Erythroblast (primary cell): Measurements from ENCODE around the gene TRAF1.

ENCODE experiments used
- GATA1 ChIP-seq: IDR thresholded peaks from 2 replicates; pipeline ENCODE4 v1.6.1; 2011; ENCODE audit warnings: low read depth, mild to moderate bottlenecking, control low read depth, low read length, moderate library complexity
- POLR2A ChIP-seq: IDR thresholded peaks from 2 replicates; pipeline ENCODE4 v1.6.1; 2011; ENCODE audit warnings: mild to moderate bottlenecking, low read length

DNA sequence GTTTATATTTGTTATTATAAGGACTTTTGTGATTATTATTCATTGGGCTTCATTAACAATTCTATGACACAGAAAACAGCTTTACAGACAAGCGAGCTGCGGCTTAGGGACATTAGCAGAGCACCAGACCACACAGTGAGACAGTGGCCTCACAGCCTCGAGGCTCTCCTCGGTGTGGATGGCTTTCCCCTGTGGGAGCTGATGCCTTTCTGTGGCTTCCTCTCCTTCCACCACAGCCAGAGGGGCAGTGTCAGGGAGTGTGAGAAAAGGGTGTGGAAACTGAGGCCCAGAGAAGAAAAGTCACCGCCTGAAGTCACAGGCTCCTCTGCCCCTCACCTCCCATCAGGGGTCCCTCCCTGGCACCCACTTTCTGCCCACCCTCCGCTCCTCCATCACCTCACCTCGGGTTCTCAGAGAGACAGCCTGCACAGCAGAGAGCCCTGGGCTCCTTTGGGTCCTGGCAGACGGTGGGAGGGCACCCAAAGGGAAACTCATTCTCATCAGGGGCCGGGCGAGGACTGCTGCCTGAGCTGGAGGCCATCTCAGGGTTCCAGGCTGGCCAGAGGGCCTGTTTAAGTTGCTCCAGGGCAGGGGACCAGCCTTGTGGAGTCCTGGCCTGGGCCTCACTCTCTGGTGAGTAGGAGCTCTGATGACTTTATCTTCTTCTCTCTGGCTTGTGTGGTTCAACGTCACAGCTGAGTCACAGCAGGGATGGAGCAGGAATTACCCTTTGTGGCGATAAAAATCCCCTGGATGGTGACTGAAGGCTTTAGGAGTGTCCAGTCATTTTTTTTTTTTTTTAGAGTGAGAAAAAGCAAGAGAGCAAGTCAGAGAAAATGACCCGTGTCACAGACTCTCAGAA, 830 bp downstream of the TRAF1 start:
- TF ChIP-seq POLR2A (no peak), GATA1 (no peak)
